HCT116 (cell line): ENCODE results near the gene SCGN. TPM values are rescaled to one million over a fixed set of nuclear protein-coding genes. Genes with fewer than 3 reads are reported as not detected.

Source experiments
- ATAC-seq: fragments of 200-7000 bp; cut with Tn5 transposase; 2 replicates; pipeline ENCODE4 v1.9.1; 2020; ENCODE audit warnings: mild to moderate bottlenecking, moderate library complexity
- BruUV-seq: library from RNA; stranded (reverse); fragments of 400-500 nt; replicated peaks from 2 replicates; lab custom pipeline; 2021; lab: Mats Ljungman, UMichigan
- CTCF ChIA-PET: fragments of 300-600 bp; sonication (Branson Sonifier 250); formaldehyde crosslinking; loops from one replicate; lab custom pipeline; 2021; ENCODE audit warnings: antibody characterized with exemption; lab: Charles Lee
- POLR2A ChIA-PET: fragments of 300-600, 350-600 bp; sonication (Branson Sonifier 250); formaldehyde crosslinking; loops from one replicate; lab custom pipeline; 2021; ENCODE audit warnings: antibody characterized with exemption; lab: Charles Lee
- RAD21 ChIA-PET, 2 experiments: fragments of 300-600 bp; sonication (Branson Sonifier 250); formaldehyde crosslinking; loops; one replicate each; lab custom pipeline; 2023; ENCODE audit warnings: low total read pairs in 2 of 2; ENCODE audit not compliant: uncharacterized antibody in 2 of 2, unreplicated experiment in 2 of 2, low non-redundant PET in 1 of 2; lab: Charles Lee
- DNase-seq: peaks from one replicate; pipeline ENCODE4 v3.0.0-alpha.2; 2010; ENCODE audit warnings: low read depth, low spot score
- H2AFZ ChIP-seq: fragments of 200-600 bp; shearing (Covaris generic), sonication (generic); 2 replicates; pipeline ENCODE4 v1.6.1; 2017; ENCODE audit warnings: low read depth, mixed run types, mixed read lengths, antibody characterized with exemption, low read length; ENCODE audit not compliant: poor library complexity, severe bottlenecking
- H3K27ac ChIP-seq: 2 replicates; pipeline ENCODE4 v1.5.1; 2012; ENCODE audit warnings: low read depth, low read length
- H3K27me3 ChIP-seq: fragments of 200-600 bp; sonication (generic); 2 replicates; pipeline ENCODE4 v1.6.1; 2016; ENCODE audit warnings: mixed run types, low read length, mixed read lengths; ENCODE audit not compliant: insufficient read depth
- H3K36me3 ChIP-seq, 2 experiments: fragments of 200-500 bp in 1 of 2; fragments of 200-600 bp in 1 of 2; sonication (Bioruptor generic) in 1 of 2; sonication (generic) in 1 of 2; 2 replicates each; pipeline versions ENCODE4 v1.5.1 to v1.6.1; 2014 to 2016; ENCODE audit warnings: low read length in 2 of 2, inconsistent platforms in 1 of 2, mixed read lengths in 1 of 2, mixed run types in 1 of 2; ENCODE audit not compliant: insufficient read depth in 2 of 2, control insufficient read depth in 1 of 2
- H3K4me1 ChIP-seq, 2 experiments: fragments of 200-600 bp in 1 of 2; sonication (generic) in 1 of 2; 2 replicates each; pipeline versions ENCODE4 v1.5.1 to v1.6.1; 2012 to 2017; ENCODE audit warnings: low read length in 2 of 2, inconsistent platforms in 1 of 2, mild to moderate bottlenecking in 1 of 2, mixed read lengths in 1 of 2, mixed run types in 1 of 2, moderate library complexity in 1 of 2; ENCODE audit not compliant: insufficient read depth in 2 of 2, control insufficient read depth in 1 of 2
- H3K4me2 ChIP-seq: fragments of 200-600 bp; sonication (generic); 2 replicates; pipeline ENCODE4 v1.6.1; 2017; ENCODE audit warnings: mixed run types, low read length, mixed read lengths
- H3K4me3 ChIP-seq, 2 experiments: fragments of 200-600 bp in 1 of 2; sonication (generic) in 1 of 2; replicated peaks in 1 of 2; 2 replicates each; pipeline ENCODE4 v1.5.1; 2011 to 2016; ENCODE audit warnings: low read length in 2 of 2, control low read depth in 1 of 2, low read depth in 1 of 2, mild to moderate bottlenecking in 1 of 2, mixed read lengths in 1 of 2, mixed run types in 1 of 2
- H3K79me2 ChIP-seq: fragments of 200-600 bp; sonication (generic); 2 replicates; pipeline ENCODE4 v1.6.1; 2017; ENCODE audit warnings: mild to moderate bottlenecking, mixed run types, low read length, moderate library complexity, mixed read lengths; ENCODE audit not compliant: insufficient read depth
- H3K9ac ChIP-seq: fragments of 200-600 bp; sonication (generic); 2 replicates; pipeline ENCODE4 v1.6.1; 2016; ENCODE audit warnings: low read length, mixed read lengths
- H3K9me2 ChIP-seq: fragments of 200-600 bp; sonication (generic), shearing (Covaris generic); 2 replicates; pipeline ENCODE4 v1.6.1; 2017; ENCODE audit warnings: mixed run types, mild to moderate bottlenecking, moderate library complexity; ENCODE audit not compliant: insufficient read depth
- H3K9me3 ChIP-seq, 2 experiments: fragments of 200-500 bp in 1 of 2; fragments of 200-600 bp in 1 of 2; sonication (Bioruptor generic) in 1 of 2; sonication (generic) in 1 of 2; 2 replicates each; pipeline ENCODE4 v1.6.1; 2014 to 2017; ENCODE audit warnings: low read length in 2 of 2, mixed read lengths in 2 of 2, inconsistent platforms in 1 of 2, low read depth in 1 of 2, mild to moderate bottlenecking in 1 of 2, mixed run types in 1 of 2, moderate library complexity in 1 of 2; ENCODE audit not compliant: control insufficient read depth in 1 of 2, insufficient read depth in 1 of 2
- H4K20me1 ChIP-seq: fragments of 200-600 bp; sonication (generic), shearing (Covaris generic); 2 replicates; pipeline ENCODE4 v1.6.1; 2017; ENCODE audit warnings: mixed run types, mild to moderate bottlenecking, moderate library complexity; ENCODE audit not compliant: insufficient read depth
- CEBPB ChIP-seq: IDR thresholded peaks from 2 replicates; pipeline ENCODE4 v1.6.1; 2012; ENCODE audit warnings: low read depth
- CTCF ChIP-seq, 3 experiments: fragments of 200-600 bp in 1 of 3; sonication (generic) in 1 of 3; IDR thresholded peaks in 2 of 3; conservative IDR thresholded peaks in 1 of 3; 2 replicates each; pipeline ENCODE4 v1.5.1; 2012 to 2017; ENCODE audit warnings: low read depth in 2 of 3, low read length in 2 of 3, antibody characterized with exemption in 1 of 3, borderline replicate concordance in 1 of 3, control low read depth in 1 of 3, mild to moderate bottlenecking in 1 of 3, mixed read lengths in 1 of 3, mixed run types in 1 of 3, moderate library complexity in 1 of 3; ENCODE audit not compliant: insufficient read depth in 1 of 3
- EGR1 ChIP-seq: IDR thresholded peaks from 2 replicates; pipeline ENCODE4 v1.6.1; 2012; ENCODE audit warnings: low read depth
- ELF1 ChIP-seq: IDR thresholded peaks from 2 replicates; pipeline ENCODE4 v1.6.1; 2012; ENCODE audit warnings: low read depth, borderline replicate concordance
- EZH2 ChIP-seq: fragments of 200-600 bp; sonication (generic); IDR thresholded peaks from 2 replicates; pipeline ENCODE4 v1.6.1; 2017; ENCODE audit warnings: antibody characterized with exemption, mixed run types
- EZH2phosphoT487 ChIP-seq: fragments of 200-600 bp; IDR thresholded peaks from 2 replicates; pipeline ENCODE4 v1.6.1; 2018; ENCODE audit warnings: antibody characterized with exemption, borderline replicate concordance
- FOSL1 ChIP-seq: IDR thresholded peaks from 2 replicates; pipeline ENCODE4 v1.6.1; 2012; ENCODE audit warnings: low read depth
- JUND ChIP-seq: IDR thresholded peaks from 2 replicates; pipeline ENCODE4 v1.6.1; 2012
- POLR2A ChIP-seq: IDR thresholded peaks from 2 replicates; pipeline ENCODE4 v1.7.0; 2011; ENCODE audit warnings: borderline replicate concordance; ENCODE audit not compliant: insufficient read depth, insufficient read length; ENCODE audit errors: extremely low read depth
- RAD21 ChIP-seq: IDR thresholded peaks from 2 replicates; pipeline ENCODE4 v1.6.1; 2012; ENCODE audit warnings: low read depth, mild to moderate bottlenecking
- SIN3A ChIP-seq: IDR thresholded peaks from 2 replicates; pipeline ENCODE4 v1.6.1; 2012; ENCODE audit warnings: low read depth
- SP1 ChIP-seq: IDR thresholded peaks from 2 replicates; pipeline ENCODE4 v1.6.1; 2012; ENCODE audit warnings: low read depth
- TCF7L2 ChIP-seq: IDR thresholded peaks from 2 replicates; pipeline ENCODE4 v1.7.0; 2011; ENCODE audit warnings: borderline replicate concordance, inconsistent platforms; ENCODE audit not compliant: insufficient read depth, insufficient read length; ENCODE audit errors: extremely low read depth
- ZBTB33 ChIP-seq: IDR thresholded peaks from 2 replicates; pipeline ENCODE4 v1.6.1; 2011; ENCODE audit warnings: mild to moderate bottlenecking, low read length, moderate library complexity; ENCODE audit not compliant: insufficient replicate concordance; ENCODE audit errors: extremely low read depth
- intact Hi-C: fragments of 100-400 bp; cut with micrococcal nuclease; formaldehyde crosslinking; loops from 2 replicates; pipeline ENCODE4 v1.10.0; 2022
- total RNA-seq: library from RNA; stranded (reverse); gene quantifications from one replicate; pipeline ENCODE4 v1.2.1, GENCODE V29; 2021; ENCODE audit not compliant: unreplicated experiment

Gene SCGN
- total RNA-seq, 1 experiment from 2014 or later = not detected

GRCh38 chr6:25682324-25682723, 30.3 kb downstream of the SCGN start:
- H3K4me1 ChIP-seq = no peaks in the 10 kb centered on the region
- RAD21 ChIA-PET = no interaction called here
- H4K20me1 ChIP-seq = no peaks in the 10 kb centered on the region
- TF ChIP-seq ELF1 (no peak), EZH2 (no peak), SIN3A (no peak), FOSL1 (no peak), RAD21 (no peak), EGR1 (no peak), EZH2phosphoT487 (no peak), POLR2A (no peak), ZBTB33 (no peak), CEBPB (no peak)
- DNase-seq (no peak), ATAC-seq (no peak)
- H3K36me3 ChIP-seq = no peaks in the 10 kb centered on the region
- no peak overlapping the region for H3K27ac ChIP-seq
- POLR2A ChIA-PET = no interaction called here
- no peaks in the 10 kb centered on the region for H3K9me2 ChIP-seq
- no peak overlapping the region for H3K9ac ChIP-seq
- H3K4me2 ChIP-seq = no peak overlapping the region
- H3K79me2 ChIP-seq = no peaks in the 10 kb centered on the region
- no peaks in the 10 kb centered on the region for H3K27me3 ChIP-seq
- intact Hi-C loops = no loop called here
- H3K4me3 ChIP-seq = no peak overlapping the region
- H2AFZ ChIP-seq = no peak overlapping the region
- H3K9me3 ChIP-seq = no peaks in the 10 kb centered on the region
- CTCF ChIA-PET = no interaction called here
- no TSS peak for BruUV-seq

- no TSS peak for BruUV-seq
- H3K36me3 ChIP-seq = no peaks in the 10 kb centered on the region
- RAD21 ChIA-PET = no interaction called here
- H3K4me3 ChIP-seq = no peak overlapping the region
- H3K9me2 ChIP-seq = no peaks in the 10 kb centered on the region
- H3K79me2 ChIP-seq = no peaks in the 10 kb centered on the region
- no peaks in the 10 kb centered on the region for H3K27me3 ChIP-seq
- no peaks in the 10 kb centered on the region for H3K4me1 ChIP-seq
- POLR2A ChIA-PET = no interaction called here
- no peak overlapping the region for H3K4me2 ChIP-seq
- H3K9ac ChIP-seq = no peak overlapping the region
- H3K9me3 ChIP-seq = no peaks in the 10 kb centered on the region
- ATAC-seq (no peak), DNase-seq (no peak)
- no peak overlapping the region for H3K27ac ChIP-seq
- intact Hi-C loops = no loop called here
- TF ChIP-seq SP1 = no peak
- TF ChIP-seq JUND = no peak
- no peak for TF ChIP-seq TCF7L2
- TF ChIP-seq RAD21 = no peak
- no peak for TF ChIP-seq SIN3A
- TF ChIP-seq CEBPB = no peak
- no peak for TF ChIP-seq POLR2A
- TF ChIP-seq EZH2phosphoT487 = no peak
- TF ChIP-seq CTCF (IDR thresholded peaks at IDR 0.05 in 2 of 3, conservative IDR thresholded peaks at IDR 0.05 in 1 of 3; ENCODE audit: borderline replicate concordance in 1 of 3, insufficient read depth in 1 of 3, low read depth in 2 of 3, low read length in 2 of 3) = no peak
- TF ChIP-seq FOSL1 = no peak
- no peaks in the 10 kb centered on the region for H4K20me1 ChIP-seq
- CTCF ChIA-PET = no interaction called here
- H2AFZ ChIP-seq = no peak overlapping the region
Measured at GRCh38 chr6:25684565-25684964, 32.5 kb downstream of the SCGN start.
